HL-60 (cell line): ENCODE results near the gene PTPN13.

Source experiments
- DNase-seq, 2 experiments: peaks; one replicate each; pipeline ENCODE4 v3.0.0-alpha.2; 2010 to 2020; ENCODE audit warnings: low read depth in 1 of 2, low spot score in 1 of 2
- H3K27ac ChIP-seq: fragments of 250-450 bp; sonication (Bioruptor Pico); replicated peaks from 2 replicates; pipeline ENCODE4 v1.5.1; 2020; ENCODE audit warnings: mild to moderate bottlenecking, moderate library complexity
- H3K27me3 ChIP-seq: fragments of 250-450 bp; sonication (Bioruptor Pico); 2 replicates; pipeline ENCODE4 v1.5.1; 2021; ENCODE audit warnings: mild to moderate bottlenecking, moderate library complexity; ENCODE audit not compliant: insufficient read depth, poor library complexity, severe bottlenecking
- H3K4me3 ChIP-seq: replicated peaks from 2 replicates; pipeline ENCODE4 v1.5.1; 2011; ENCODE audit warnings: mild to moderate bottlenecking, control low read depth, low read length; ENCODE audit not compliant: insufficient read depth
- GABPA ChIP-seq: IDR thresholded peaks from 2 replicates; pipeline ENCODE4 v1.6.1; 2012; ENCODE audit warnings: low read depth
- POLR2AphosphoS5 ChIP-seq: IDR thresholded peaks from 2 replicates; pipeline ENCODE4 v1.6.1; 2012; ENCODE audit warnings: low read depth
- SPI1 ChIP-seq: IDR thresholded peaks from 2 replicates; pipeline ENCODE4 v1.6.1; 2012; ENCODE audit warnings: low read depth, mild to moderate bottlenecking, borderline replicate concordance
- TF ChIP-seq, protein P1 (sequence below): IDR thresholded peaks from 2 replicates; pipeline ENCODE4 v1.6.1; 2012; ENCODE audit warnings: low read depth; ENCODE audit not compliant: insufficient replicate concordance
- TF ChIP-seq, protein P2 (sequence below): IDR thresholded peaks from one replicate; pipeline ENCODE4 v1.5.1; 2011; ENCODE audit warnings: low read length, control low read depth, inconsistent platforms; ENCODE audit not compliant: insufficient read depth

PTPN13 gene

DNA sequence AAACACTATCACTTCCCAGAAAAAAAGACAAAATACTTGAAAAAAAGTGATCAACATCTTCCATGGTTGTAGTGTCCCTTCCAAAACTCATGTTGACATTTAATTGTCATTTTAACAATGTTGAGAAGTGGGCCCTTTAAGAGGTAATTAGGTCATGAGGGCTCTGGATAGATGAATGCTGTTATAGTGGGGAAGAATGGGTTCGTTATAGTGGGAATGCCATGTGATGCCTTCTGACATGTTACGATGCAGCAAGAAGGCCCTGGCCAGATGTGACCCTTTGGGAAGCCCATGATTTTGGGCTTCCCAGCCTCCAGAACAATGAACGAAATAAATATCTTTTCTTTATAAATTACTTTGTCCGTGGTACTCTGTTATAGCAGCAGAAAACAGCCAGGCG lies 259.1 kb downstream of the PTPN13 start:
- DNase-seq: no peak
- Histone ChIP-seq H3K27ac (no peak overlapping the region), H3K27me3 (no peaks in the 10 kb centered on the region), H3K4me3 (no peak overlapping the region)
- TF ChIP-seq, protein P1, sequence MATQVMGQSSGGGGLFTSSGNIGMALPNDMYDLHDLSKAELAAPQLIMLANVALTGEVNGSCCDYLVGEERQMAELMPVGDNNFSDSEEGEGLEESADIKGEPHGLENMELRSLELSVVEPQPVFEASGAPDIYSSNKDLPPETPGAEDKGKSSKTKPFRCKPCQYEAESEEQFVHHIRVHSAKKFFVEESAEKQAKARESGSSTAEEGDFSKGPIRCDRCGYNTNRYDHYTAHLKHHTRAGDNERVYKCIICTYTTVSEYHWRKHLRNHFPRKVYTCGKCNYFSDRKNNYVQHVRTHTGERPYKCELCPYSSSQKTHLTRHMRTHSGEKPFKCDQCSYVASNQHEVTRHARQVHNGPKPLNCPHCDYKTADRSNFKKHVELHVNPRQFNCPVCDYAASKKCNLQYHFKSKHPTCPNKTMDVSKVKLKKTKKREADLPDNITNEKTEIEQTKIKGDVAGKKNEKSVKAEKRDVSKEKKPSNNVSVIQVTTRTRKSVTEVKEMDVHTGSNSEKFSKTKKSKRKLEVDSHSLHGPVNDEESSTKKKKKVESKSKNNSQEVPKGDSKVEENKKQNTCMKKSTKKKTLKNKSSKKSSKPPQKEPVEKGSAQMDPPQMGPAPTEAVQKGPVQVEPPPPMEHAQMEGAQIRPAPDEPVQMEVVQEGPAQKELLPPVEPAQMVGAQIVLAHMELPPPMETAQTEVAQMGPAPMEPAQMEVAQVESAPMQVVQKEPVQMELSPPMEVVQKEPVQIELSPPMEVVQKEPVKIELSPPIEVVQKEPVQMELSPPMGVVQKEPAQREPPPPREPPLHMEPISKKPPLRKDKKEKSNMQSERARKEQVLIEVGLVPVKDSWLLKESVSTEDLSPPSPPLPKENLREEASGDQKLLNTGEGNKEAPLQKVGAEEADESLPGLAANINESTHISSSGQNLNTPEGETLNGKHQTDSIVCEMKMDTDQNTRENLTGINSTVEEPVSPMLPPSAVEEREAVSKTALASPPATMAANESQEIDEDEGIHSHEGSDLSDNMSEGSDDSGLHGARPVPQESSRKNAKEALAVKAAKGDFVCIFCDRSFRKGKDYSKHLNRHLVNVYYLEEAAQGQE: no peak
- TF ChIP-seq, protein P2, sequence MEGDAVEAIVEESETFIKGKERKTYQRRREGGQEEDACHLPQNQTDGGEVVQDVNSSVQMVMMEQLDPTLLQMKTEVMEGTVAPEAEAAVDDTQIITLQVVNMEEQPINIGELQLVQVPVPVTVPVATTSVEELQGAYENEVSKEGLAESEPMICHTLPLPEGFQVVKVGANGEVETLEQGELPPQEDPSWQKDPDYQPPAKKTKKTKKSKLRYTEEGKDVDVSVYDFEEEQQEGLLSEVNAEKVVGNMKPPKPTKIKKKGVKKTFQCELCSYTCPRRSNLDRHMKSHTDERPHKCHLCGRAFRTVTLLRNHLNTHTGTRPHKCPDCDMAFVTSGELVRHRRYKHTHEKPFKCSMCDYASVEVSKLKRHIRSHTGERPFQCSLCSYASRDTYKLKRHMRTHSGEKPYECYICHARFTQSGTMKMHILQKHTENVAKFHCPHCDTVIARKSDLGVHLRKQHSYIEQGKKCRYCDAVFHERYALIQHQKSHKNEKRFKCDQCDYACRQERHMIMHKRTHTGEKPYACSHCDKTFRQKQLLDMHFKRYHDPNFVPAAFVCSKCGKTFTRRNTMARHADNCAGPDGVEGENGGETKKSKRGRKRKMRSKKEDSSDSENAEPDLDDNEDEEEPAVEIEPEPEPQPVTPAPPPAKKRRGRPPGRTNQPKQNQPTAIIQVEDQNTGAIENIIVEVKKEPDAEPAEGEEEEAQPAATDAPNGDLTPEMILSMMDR: no peak
- TF ChIP-seq POLR2AphosphoS5: no peak
- no peak for TF ChIP-seq SPI1
- TF ChIP-seq GABPA: no peak

DNA sequence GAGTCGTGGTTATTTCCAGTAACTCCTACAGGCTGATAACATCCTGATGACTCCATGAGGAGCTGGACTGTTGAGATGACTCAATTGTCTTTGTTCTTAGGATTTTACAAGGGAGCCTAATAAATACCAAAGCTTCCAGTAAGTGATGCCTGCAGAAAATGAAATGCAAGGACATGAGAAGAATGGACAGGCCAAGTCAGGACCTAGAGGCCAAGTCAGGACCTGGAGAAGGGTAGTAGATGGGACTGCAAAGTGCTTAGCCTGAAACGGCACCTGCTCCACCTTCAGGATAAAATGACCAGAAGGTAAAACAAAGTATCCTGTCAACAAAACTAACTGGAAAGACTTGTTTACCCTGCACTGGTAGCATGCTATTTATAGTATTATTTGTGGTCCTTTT lies 261.5 kb downstream of the PTPN13 start:
- Histone ChIP-seq H3K4me3 (no peak overlapping the region), H3K27ac (no peak overlapping the region), H3K27me3 (no peaks in the 10 kb centered on the region)
- TF ChIP-seq SPI1 (no peak), POLR2AphosphoS5 (no peak), GABPA (no peak)
- TF ChIP-seq, protein P2: no peak
- TF ChIP-seq, protein P1: no peak
- no peak for DNase-seq

DNA sequence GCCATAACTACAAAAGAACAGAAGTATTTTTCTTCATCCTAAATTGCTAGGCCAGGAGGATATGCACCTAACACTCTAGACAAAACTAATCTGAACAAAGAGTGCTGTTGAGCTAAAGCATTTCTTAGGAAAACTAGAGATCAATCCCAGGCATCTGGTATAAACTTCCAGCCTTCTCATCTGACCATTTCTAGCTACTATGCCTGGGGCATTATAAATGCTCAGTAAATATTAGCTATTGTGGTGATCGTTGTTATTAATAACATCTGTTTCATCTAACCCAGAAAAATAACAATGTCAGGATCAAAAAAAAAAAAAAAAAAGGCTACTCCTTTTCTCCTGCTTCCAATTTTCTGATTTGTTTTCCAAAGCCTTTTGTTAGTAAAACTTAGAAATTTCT lies 262.8 kb downstream of the PTPN13 start:
- H3K27ac ChIP-seq: no peak overlapping the region
- TF ChIP-seq SPI1 (no peak), POLR2AphosphoS5 (no peak), GABPA (no peak)
- TF ChIP-seq, protein P1: no peak
- TF ChIP-seq, protein P2: no peak
- no peak overlapping the region for H3K4me3 ChIP-seq
- DNase-seq: no peak
- H3K27me3 ChIP-seq: no peaks in the 10 kb centered on the region
